GM20431 (cell line): ENCODE measurements around the gene TOB1.

ENCODE experiments used
- in situ Hi-C: fragments of 300-500 bp; cut with MseI, MboI; formaldehyde crosslinking; loops from one replicate; pipeline ENCODE4 v1.15.0; 2020; ENCODE audit warnings: low sequenced_read_pairs; ENCODE audit not compliant: unreplicated experiment

The TOB1 gene

GRCh38 chr17:50866261-50866949, at the start of gene TOB1:
Gene TOB1 (minus strand): TSS chr17:50866354. CDS start chr17:50864017, 2,337 bp downstream.
- in situ Hi-C loops: no loop called here

- in situ Hi-C loops: no loop called here
Observed at GRCh38 chr17:50914505-50915063, 48.4 kb upstream of the TOB1 start.

- in situ Hi-C loops: no loop called here
Observed at GRCh38 chr17:50913120-50913519, 47.0 kb upstream of the TOB1 start.

- in situ Hi-C loops: no loop called here
Observed at GRCh38 chr17:50911890-50912289, 45.7 kb upstream of the TOB1 start.

DNA sequence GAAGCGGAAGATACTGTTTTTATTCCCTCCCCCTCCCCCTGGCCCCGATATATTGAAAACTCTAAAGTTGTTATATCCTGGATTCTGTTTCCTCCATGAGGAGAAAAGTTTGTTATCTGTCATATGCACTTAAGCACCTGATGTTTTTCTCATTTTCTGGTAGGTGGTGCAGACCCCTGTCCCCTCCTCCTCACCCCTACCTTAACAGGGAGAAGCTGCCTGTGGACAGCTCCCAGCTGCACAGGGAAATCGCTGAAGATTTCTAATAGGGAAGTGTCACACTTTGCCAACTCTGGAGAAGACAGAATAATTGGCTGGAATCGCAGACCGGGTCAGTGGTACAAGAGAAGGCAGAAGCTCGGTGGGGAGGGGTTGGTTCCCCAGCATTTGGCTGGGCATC, 45.3 kb upstream of the TOB1 start:
- in situ Hi-C loops: no loop called here

DNA sequence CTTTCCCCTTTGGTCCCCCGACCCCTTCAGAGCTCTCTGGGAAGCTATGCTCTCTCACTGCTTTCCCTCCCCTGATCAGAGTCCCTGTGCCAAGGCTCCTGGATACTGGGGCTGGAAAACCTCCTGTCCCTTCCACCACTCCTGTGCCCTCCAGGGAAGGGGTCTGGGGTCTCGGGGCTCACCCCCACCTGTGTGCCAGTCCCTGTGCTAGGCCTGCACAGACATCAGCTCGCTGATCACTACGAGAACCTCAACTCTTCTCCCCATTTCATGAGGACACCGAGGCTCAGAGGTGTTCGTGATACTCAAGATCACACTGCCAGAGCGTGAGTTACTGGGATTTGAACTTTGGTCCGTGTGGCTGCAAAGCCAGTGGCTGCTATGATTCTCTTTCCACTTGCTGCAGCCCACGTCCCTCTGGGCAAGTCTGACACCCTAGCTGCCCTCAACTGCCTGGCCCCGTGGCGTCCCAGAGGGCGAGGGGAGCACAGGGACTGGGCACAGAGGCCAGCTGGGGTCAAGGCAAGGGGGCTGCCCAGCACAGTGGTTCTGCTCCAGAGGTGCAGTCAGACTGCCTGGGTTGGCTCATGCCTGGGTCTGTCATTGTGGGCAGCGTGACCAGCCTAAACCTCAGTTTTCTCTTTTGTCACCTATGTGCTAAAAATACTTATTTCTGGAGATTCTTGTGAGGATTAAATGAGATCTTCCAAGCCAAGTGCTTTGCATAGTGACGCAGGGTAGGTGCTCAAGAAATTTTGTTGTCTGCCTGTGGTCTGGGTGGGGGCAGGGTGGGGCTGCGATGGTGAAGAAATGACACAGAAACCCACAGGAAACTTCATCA, 43.8 kb upstream of the TOB1 start:
- in situ Hi-C loops: no loop called here

GRCh38 chr17:50908860-50909764, 43.0 kb upstream of the TOB1 start:
- in situ Hi-C loops: no loop called here

DNA sequence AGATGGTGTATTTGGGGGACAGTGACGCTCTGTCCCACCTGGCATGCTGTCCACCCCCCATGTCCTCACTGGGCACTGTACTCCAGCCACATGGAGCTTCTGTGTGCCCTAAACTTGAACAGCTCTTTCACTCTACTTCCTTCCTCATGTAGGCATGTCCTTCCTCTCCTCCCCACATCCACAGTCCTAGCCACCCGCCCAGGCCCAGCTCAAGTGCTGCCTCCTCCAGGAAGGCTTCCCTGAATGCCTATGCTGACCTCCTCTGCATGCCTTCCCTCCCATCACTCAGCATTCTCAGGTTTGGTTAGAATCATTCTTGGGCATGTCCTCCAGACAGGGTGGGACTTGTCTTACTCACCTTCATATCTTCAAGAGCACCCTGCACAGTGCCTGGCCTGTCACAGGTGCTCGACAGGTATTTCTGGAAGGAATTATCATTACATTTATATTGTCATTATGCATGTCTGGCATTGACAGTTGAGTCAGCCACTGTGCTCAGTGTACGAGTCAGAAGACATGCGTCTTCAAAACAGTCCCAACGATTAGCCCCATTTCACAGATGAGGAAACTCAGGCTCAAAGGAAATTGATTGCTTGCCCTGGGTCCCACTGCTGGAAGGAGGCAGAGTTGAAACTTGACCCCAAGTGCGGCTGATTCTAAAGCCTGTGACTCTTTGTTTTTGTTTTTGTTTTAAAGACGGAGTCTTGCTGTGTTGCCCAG, 42.1 kb upstream of the TOB1 start:
- in situ Hi-C loops: no loop called here

- in situ Hi-C loops: no loop called here
Observed at GRCh38 chr17:50906443-50906842, 40.3 kb upstream of the TOB1 start.

DNA sequence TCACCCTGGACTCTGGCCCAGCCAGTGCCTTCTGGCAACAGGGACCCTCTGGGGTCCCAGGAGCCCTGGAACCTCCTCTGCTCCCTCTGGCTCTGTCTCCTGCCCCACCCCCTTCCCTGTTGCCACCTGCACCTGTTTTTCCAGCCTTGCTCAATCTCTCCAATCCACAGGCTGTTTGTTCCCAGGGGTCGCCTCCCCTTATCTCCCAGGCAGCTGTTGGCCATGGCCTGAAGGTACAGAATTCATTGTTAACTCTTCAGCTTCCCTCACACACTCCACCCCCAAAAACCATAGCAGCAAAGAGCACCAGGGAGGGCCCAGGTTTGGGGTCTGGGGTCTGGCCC, 39.3 kb upstream of the TOB1 start:
- in situ Hi-C loops: no loop called here

- in situ Hi-C loops: no loop called here
Observed at GRCh38 chr17:50904518-50905459, 38.6 kb upstream of the TOB1 start.

GRCh38 chr17:50903604-50904517, 37.7 kb upstream of the TOB1 start:
- in situ Hi-C loops: no loop called here

GRCh38 chr17:50902372-50903353, 36.5 kb upstream of the TOB1 start:
- in situ Hi-C loops: no loop called here

GRCh38 chr17:50900383-50900892, 34.3 kb upstream of the TOB1 start:
- in situ Hi-C loops: no loop called here

GRCh38 chr17:50899559-50900319, 33.6 kb upstream of the TOB1 start:
- in situ Hi-C loops: no loop called here
